PC-3 (cell line): ENCODE data around the gene SMIM9. TPM values are rescaled to one million over a fixed set of nuclear protein-coding genes. Genes with fewer than 3 reads are reported as not detected.

Source experiments
- ATAC-seq: fragments of 200-7000 bp; cut with Tn5 transposase; 2 replicates; pipeline ENCODE4 v1.9.1; 2020; ENCODE audit warnings: mild to moderate bottlenecking, moderate library complexity
- BruUV-seq: library from RNA; stranded (reverse); fragments of 400-500 nt; replicated peaks from 2 replicates; lab custom pipeline; 2021; lab: Mats Ljungman, UMichigan
- CTCF ChIA-PET: fragments of 300-600 bp; sonication (Branson Sonifier 250); formaldehyde crosslinking; loops from one replicate; lab custom pipeline; 2022; ENCODE audit warnings: antibody characterized with exemption; lab: Charles Lee
- POLR2A ChIA-PET: fragments of 300-600 bp; sonication (Branson Sonifier 250); formaldehyde crosslinking; loops from one replicate; lab custom pipeline; 2022; ENCODE audit warnings: antibody characterized with exemption; ENCODE audit not compliant: unreplicated experiment; lab: Charles Lee
- DNase-seq: peaks from one replicate; pipeline ENCODE4 v3.0.0-alpha.2; 2015
- H2AFZ ChIP-seq: fragments of 300-600 bp; sonication (generic); 2 replicates; pipeline ENCODE4 v1.6.0; 2016; ENCODE audit warnings: antibody characterized with exemption, low read length
- H3F3A ChIP-seq: fragments of 300-600 bp; sonication (generic); one replicate; pipeline ENCODE4 v1.6.0; 2017; ENCODE audit warnings: antibody characterized with exemption, low read length, control low read depth, mild to moderate bottlenecking; ENCODE audit not compliant: unreplicated experiment
- H3K27ac ChIP-seq: fragments of 300-600 bp; sonication (generic); 2 replicates; pipeline ENCODE4 v1.5.1; 2016; ENCODE audit warnings: mild to moderate bottlenecking, low read length
- H3K27me3 ChIP-seq: fragments of 300-600 bp; sonication (generic); 2 replicates; pipeline ENCODE4 v1.6.1; 2016; ENCODE audit warnings: low read length, mixed read lengths
- H3K36me3 ChIP-seq: fragments of 300-600 bp; sonication (generic); 2 replicates; pipeline ENCODE4 v1.6.1; 2016; ENCODE audit warnings: low read depth, mixed run types, low read length, mixed read lengths
- H3K4me1 ChIP-seq: fragments of 300-600 bp; sonication (generic); 2 replicates; pipeline ENCODE4 v1.5.1; 2016; ENCODE audit warnings: low read length; ENCODE audit not compliant: insufficient read depth
- H3K4me2 ChIP-seq: fragments of 300-600 bp; sonication (generic); 2 replicates; pipeline ENCODE4 v1.6.0; 2016; ENCODE audit warnings: low read length
- H3K4me3 ChIP-seq: fragments of 300-600 bp; sonication (generic); 2 replicates; pipeline ENCODE4 v1.5.1; 2016; ENCODE audit warnings: mild to moderate bottlenecking, low read length, mixed read lengths
- H3K79me2 ChIP-seq: fragments of 300-600 bp; sonication (generic); 2 replicates; pipeline ENCODE4 v1.6.1; 2017; ENCODE audit warnings: low read length, mixed read lengths
- H3K9ac ChIP-seq: fragments of 300-600 bp; sonication (generic); 2 replicates; pipeline ENCODE4 v1.6.0; 2016; ENCODE audit warnings: mild to moderate bottlenecking, low read length
- H3K9me2 ChIP-seq: fragments of 300-600 bp; sonication (generic); replicated peaks from 2 replicates; pipeline ENCODE4 v1.6.1; 2016; ENCODE audit warnings: mixed run types, low read length, mixed read lengths
- H3K9me3 ChIP-seq: fragments of 300-600 bp; sonication (generic); 2 replicates; pipeline ENCODE4 v1.6.1; 2016; ENCODE audit warnings: low read length, mixed read lengths
- H4K20me1 ChIP-seq: fragments of 300-600 bp; sonication (generic); 2 replicates; pipeline ENCODE4 v1.6.1; 2016; ENCODE audit warnings: low read length, mixed read lengths
- EZH2 ChIP-seq: fragments of 300-600 bp; sonication (generic); IDR thresholded peaks from one replicate; pipeline ENCODE4 v1.6.1; 2017; ENCODE audit warnings: antibody characterized with exemption, mild to moderate bottlenecking, low read length; ENCODE audit not compliant: unreplicated experiment
- EZH2phosphoT487 ChIP-seq: fragments of 300-600 bp; sonication (generic); IDR thresholded peaks from 2 replicates; pipeline ENCODE4 v1.6.1; 2018; ENCODE audit warnings: mild to moderate bottlenecking, antibody characterized with exemption, low read length, borderline replicate concordance
- intact Hi-C: fragments of 100-400 bp; cut with micrococcal nuclease; formaldehyde crosslinking; loops from 2 replicates; pipeline ENCODE4 v1.9.0; 2023
- total RNA-seq: library from RNA; depleted of rRNA; stranded (reverse); fragments of >200 nt; gene quantifications from 2 replicates; pipeline ENCODE4 v1.2.3, GENCODE V29; 2014
- TF ChIP-seq, protein P1 (sequence below): fragments of 300-600 bp; sonication (generic); conservative IDR thresholded peaks from 2 replicates; pipeline ENCODE4 v1.5.1; 2017; ENCODE audit warnings: antibody characterized with exemption, low read depth, mild to moderate bottlenecking, low read length

SMIM9 gene
- total RNA-seq, 1 experiment from 2014 or later: not detected

DNA sequence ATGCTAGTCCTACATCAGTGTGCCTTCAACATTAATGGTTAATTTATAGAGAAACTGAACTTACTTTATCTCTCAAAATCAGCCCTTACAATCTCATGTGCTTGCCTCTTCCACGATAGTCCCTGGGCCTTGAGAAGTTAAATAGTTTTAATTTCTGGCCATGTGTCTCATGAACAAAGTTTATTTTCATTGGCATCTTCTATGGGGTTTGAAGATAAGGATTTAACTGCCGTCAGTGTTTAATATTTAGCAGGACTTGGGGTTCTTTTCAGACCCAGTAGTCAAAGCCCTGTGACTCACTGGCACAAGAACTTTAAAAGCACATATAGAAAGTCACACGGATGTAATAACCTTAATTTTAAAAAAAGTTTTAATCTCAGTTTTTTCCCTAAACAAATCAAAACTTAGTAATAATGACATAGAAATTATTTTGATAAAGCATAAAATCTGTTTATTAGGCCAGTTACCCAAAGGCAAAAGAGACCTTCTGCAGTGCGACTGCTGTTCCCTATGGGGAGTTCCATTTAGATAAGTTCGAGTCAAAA is 19.1 kb downstream of the SMIM9 start:
- no peaks in the 10 kb centered on the region for H3K27me3 ChIP-seq
- H3K79me2 ChIP-seq: no peaks in the 10 kb centered on the region
- H3K9ac ChIP-seq: no peak overlapping the region
- DNase-seq (no peak), ATAC-seq (no peak)
- no peaks in the 10 kb centered on the region for H3K9me2 ChIP-seq
- H3K4me1 ChIP-seq: no peaks in the 10 kb centered on the region
- POLR2A ChIA-PET: no interaction called here
- H4K20me1 ChIP-seq: no peaks in the 10 kb centered on the region
- no peaks in the 10 kb centered on the region for H3F3A ChIP-seq
- no peaks in the 10 kb centered on the region for H3K9me3 ChIP-seq
- intact Hi-C loops: no loop called here
- no peak for TF ChIP-seq EZH2
- no peak for TF ChIP-seq EZH2phosphoT487
- TF ChIP-seq, protein P1, sequence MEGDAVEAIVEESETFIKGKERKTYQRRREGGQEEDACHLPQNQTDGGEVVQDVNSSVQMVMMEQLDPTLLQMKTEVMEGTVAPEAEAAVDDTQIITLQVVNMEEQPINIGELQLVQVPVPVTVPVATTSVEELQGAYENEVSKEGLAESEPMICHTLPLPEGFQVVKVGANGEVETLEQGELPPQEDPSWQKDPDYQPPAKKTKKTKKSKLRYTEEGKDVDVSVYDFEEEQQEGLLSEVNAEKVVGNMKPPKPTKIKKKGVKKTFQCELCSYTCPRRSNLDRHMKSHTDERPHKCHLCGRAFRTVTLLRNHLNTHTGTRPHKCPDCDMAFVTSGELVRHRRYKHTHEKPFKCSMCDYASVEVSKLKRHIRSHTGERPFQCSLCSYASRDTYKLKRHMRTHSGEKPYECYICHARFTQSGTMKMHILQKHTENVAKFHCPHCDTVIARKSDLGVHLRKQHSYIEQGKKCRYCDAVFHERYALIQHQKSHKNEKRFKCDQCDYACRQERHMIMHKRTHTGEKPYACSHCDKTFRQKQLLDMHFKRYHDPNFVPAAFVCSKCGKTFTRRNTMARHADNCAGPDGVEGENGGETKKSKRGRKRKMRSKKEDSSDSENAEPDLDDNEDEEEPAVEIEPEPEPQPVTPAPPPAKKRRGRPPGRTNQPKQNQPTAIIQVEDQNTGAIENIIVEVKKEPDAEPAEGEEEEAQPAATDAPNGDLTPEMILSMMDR: no peak
- H3K27ac ChIP-seq: no peak overlapping the region
- H3K4me3 ChIP-seq: no peak overlapping the region
- CTCF ChIA-PET: no interaction called here
- no TSS peak for BruUV-seq
- no peaks in the 10 kb centered on the region for H3K36me3 ChIP-seq
- H2AFZ ChIP-seq: no peak overlapping the region
- H3K4me2 ChIP-seq: no peak overlapping the region

DNA sequence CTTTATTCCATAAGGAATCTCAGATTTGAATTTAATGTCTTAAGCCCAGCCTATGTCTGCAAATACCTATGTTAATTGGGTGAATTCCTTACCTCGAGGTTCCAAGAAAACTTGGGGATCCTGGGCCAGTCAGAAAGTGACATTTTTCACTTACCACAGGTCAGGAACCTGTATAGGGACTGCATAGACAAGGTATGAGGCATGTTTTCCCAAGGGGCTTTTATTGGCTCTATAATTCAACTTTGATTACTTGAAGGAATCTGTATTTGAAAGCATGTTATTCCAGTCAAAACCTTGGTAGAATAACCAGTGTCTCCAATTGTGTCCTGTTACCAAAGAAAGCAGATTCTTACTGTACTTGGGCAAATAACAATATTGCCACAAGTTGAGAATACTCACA is 20.7 kb downstream of the SMIM9 start:
- intact Hi-C loops: no loop called here
- Histone ChIP-seq H3F3A (no peaks in the 10 kb centered on the region), H3K79me2 (no peaks in the 10 kb centered on the region), H3K27ac (no peak overlapping the region), H3K4me2 (no peak overlapping the region), H3K4me3 (no peak overlapping the region), H3K27me3 (no peaks in the 10 kb centered on the region), H2AFZ (no peak overlapping the region), H3K4me1 (no peaks in the 10 kb centered on the region), H3K9me2 (no peaks in the 10 kb centered on the region), H3K9me3 (no peaks in the 10 kb centered on the region), H3K36me3 (no peaks in the 10 kb centered on the region), H4K20me1 (no peaks in the 10 kb centered on the region), H3K9ac (no peak overlapping the region)
- ChIA-PET POLR2A (no interaction called here), CTCF (no interaction called here)
- TF ChIP-seq, protein P1: no peak
- TF ChIP-seq EZH2 (no peak), EZH2phosphoT487 (no peak)
- no peak for ATAC-seq
- no TSS peak for BruUV-seq
- DNase-seq: no peak

DNA sequence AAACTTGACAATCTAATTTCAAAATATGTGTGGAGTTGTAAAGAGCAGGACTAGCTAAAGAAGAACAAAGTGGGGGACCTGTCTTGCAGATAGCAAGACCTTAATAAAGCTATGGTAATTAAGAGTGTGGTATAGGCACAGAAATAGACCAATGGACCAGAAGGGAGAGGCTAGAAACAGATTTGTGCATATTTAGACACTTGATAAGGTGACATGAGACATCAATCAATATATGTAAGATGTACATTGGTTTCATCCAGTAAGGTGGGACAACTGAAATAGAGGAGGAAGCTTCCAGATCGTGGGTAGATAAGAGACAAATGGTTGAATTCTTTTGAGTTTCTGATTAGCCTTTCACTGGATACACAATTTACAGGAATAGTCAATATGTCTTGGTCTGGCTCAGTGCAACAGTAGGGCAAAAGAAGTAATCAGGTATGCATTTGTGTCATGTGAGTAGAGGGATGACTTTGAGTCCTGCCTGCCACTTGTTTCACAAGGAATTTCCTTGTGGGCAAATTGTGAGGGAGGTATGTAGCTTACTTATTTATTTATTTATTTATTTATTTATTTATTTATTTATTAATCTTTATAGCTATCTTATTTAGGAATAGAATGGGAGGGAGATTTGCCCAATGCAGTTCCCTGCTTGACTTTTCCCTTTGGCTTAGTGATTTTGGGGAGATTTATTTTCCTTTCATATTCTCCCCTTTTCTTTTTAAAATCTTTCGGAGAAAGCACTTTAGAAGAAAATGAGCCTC is 21.9 kb downstream of the SMIM9 start:
- Histone ChIP-seq H3F3A (no peaks in the 10 kb centered on the region), H3K4me2 (no peak overlapping the region), H3K4me1 (no peaks in the 10 kb centered on the region), H3K9me3 (no peaks in the 10 kb centered on the region), H3K27ac (no peak overlapping the region), H4K20me1 (no peaks in the 10 kb centered on the region), H2AFZ (no peak overlapping the region), H3K79me2 (no peaks in the 10 kb centered on the region), H3K36me3 (no peaks in the 10 kb centered on the region), H3K4me3 (no peak overlapping the region), H3K9me2 (no peaks in the 10 kb centered on the region), H3K27me3 (no peaks in the 10 kb centered on the region), H3K9ac (no peak overlapping the region)
- ATAC-seq: no peak
- BruUV-seq: no TSS peak
- no peak for DNase-seq
- intact Hi-C loops: no loop called here
- ChIA-PET CTCF (no interaction called here), POLR2A (no interaction called here)
- TF ChIP-seq, protein P1: no peak
- no peak for TF ChIP-seq EZH2
- no peak for TF ChIP-seq EZH2phosphoT487
